CD4-positive, alpha-beta T cell (primary cell): ENCODE data around the gene ASXL1. TPM values are rescaled to one million over a fixed set of nuclear protein-coding genes. Genes with fewer than 3 reads are reported as not detected.

Experiments
- ATAC-seq: fragments of 200-7000 bp; cut with Tn5 transposase; one replicate; pipeline ENCODE4 v1.10.0; 2022; ENCODE audit warnings: mild to moderate bottlenecking; ENCODE audit not compliant: poor library complexity
- CTCF ChIA-PET: fragments of 350-600 bp; sonication (Branson Sonifier 250); formaldehyde crosslinking; loops from one replicate; lab custom pipeline; 2021; ENCODE audit warnings: antibody characterized with exemption, inconsistent platforms; lab: Charles Lee
- POLR2A ChIA-PET: fragments of 350-600 bp; sonication (Branson Sonifier 250); formaldehyde crosslinking; loops from one replicate; lab custom pipeline; 2021; ENCODE audit warnings: antibody characterized with exemption, inconsistent platforms; lab: Charles Lee
- DNase-seq, 14 experiments: peaks; one replicate each; pipeline ENCODE4 v3.0.0-alpha.2; 2013 to 2020; ENCODE audit warnings: mixed read lengths in 2 of 14
- H3K27ac ChIP-seq, 2 donors: one replicate each; pipeline versions ENCODE4 v1.5.1 to v1.7.0; 2013; ENCODE audit warnings: low read length in 2 of 2, low read depth in 1 of 2, mild to moderate bottlenecking in 1 of 2
- H3K27me3 ChIP-seq, 2 experiments: 1 replicate in 1 of 2; 2 replicates in 1 of 2; pipeline versions ENCODE4 v1.6.1 to v1.7.0; 2013; ENCODE audit warnings: low read length in 2 of 2, control low read depth in 1 of 2, mild to moderate bottlenecking in 1 of 2, moderate library complexity in 1 of 2; ENCODE audit not compliant: insufficient read depth in 2 of 2, control insufficient read depth in 1 of 2
- H3K36me3 ChIP-seq: one replicate; pipeline ENCODE4 v1.6.1; 2013; ENCODE audit warnings: low read length, control low read depth; ENCODE audit not compliant: insufficient read depth
- H3K4me1 ChIP-seq: one replicate; pipeline ENCODE4 v1.6.1; 2013; ENCODE audit warnings: low read length, control low read depth; ENCODE audit not compliant: insufficient read depth
- H3K4me3 ChIP-seq: one replicate; pipeline ENCODE4 v1.5.1; 2013; ENCODE audit warnings: mild to moderate bottlenecking, low read length, moderate library complexity
- H3K9me3 ChIP-seq, 2 experiments: 1 replicate in 1 of 2; 2 replicates in 1 of 2; pipeline versions ENCODE4 v1.6.1 to v1.7.0; 2013; ENCODE audit warnings: low read length in 2 of 2, mild to moderate bottlenecking in 2 of 2, control low read depth in 1 of 2, moderate library complexity in 1 of 2; ENCODE audit not compliant: control insufficient read depth in 1 of 2, insufficient read depth in 1 of 2
- H3K27ac Mint-ChIP-seq: one replicate; pipeline ENCODE4 v1.8.0; 2020; ENCODE audit warnings: mixed read lengths
- H3K27me3 Mint-ChIP-seq: one replicate; pipeline ENCODE4 v1.8.0; 2021; ENCODE audit warnings: mixed read lengths
- H3K36me3 Mint-ChIP-seq: one replicate; pipeline ENCODE4 v1.8.0; 2021; ENCODE audit warnings: low read depth, mixed read lengths
- H3K4me1 Mint-ChIP-seq: one replicate; pipeline ENCODE4 v1.8.0; 2021; ENCODE audit warnings: low read depth, mixed read lengths
- H3K4me3 Mint-ChIP-seq: one replicate; pipeline ENCODE4 v1.8.0; 2020; ENCODE audit warnings: mild to moderate bottlenecking, mixed read lengths
- H3K9me3 Mint-ChIP-seq: one replicate; pipeline ENCODE4 v1.8.0; 2020; ENCODE audit warnings: mixed read lengths
- CTCF ChIP-seq: fragments of 200-600 bp; IDR thresholded peaks from one replicate; pipeline ENCODE4 v1.8.0; 2022; ENCODE audit warnings: antibody characterized with exemption, mild to moderate bottlenecking
- intact Hi-C, 2 experiments: fragments of 100-400 bp; cut with DNase I in 1 of 2; cut with micrococcal nuclease in 1 of 2; formaldehyde crosslinking; loops; one replicate each; pipeline versions ENCODE4 v1.15.1 to v1.9.0; 2023 to 2025; cut with DNase I, micrococcal nuclease
- total RNA-seq, 174 experiments: library from RNA in 2 of 174; stranded (reverse) in 2 of 174; gene quantifications; one replicate each; pipeline ENCODE4 v1.2.3 and lab custom pipeline; 2021 to 2026

ASXL1 gene
- total RNA-seq, 2 experiments from 2014 or later, result 213 to 222 TPM

- Mint-ChIP-seq H3K27ac (peak overlapping the region; percentile 4), H3K36me3 (peaks cover 35% of the 10 kb centered on the region), H3K9me3 (no peaks in the 10 kb centered on the region), H3K4me3 (peak overlapping the region; percentile 17), H3K27me3 (no peaks in the 10 kb centered on the region), H3K4me1 (peaks cover 60% of the 10 kb centered on the region)
- ChIA-PET CTCF (no interaction called here), POLR2A (interaction anchor here (2.0 kb wide), 1 partner anchor 11 kb away, joined by 7 read pairs; no protein-coding TSS in a partner anchor)
- intact Hi-C loops, result loop anchor here in 1 of 2 experiments (5.0 kb wide), 1 partner anchor 36 kb away; no protein-coding TSS in a partner anchor
- no peak for DNase-seq
- no peak for TF ChIP-seq CTCF
- no peak overlapping the region for H3K4me3 ChIP-seq
- H3K36me3 ChIP-seq, result no peaks in the 10 kb centered on the region
- no peaks in the 10 kb centered on the region for H3K27me3 ChIP-seq
- H3K27ac ChIP-seq, result no peak overlapping the region
- no peak for ATAC-seq
- peaks cover 14% of the 10 kb centered on the region for H3K4me1 ChIP-seq
- H3K9me3 ChIP-seq, result no peaks in the 10 kb centered on the region
These were observed 60.2 kb downstream of the ASXL1 start for GRCh38 chr20:32418376-32418775.

GRCh38 chr20:32421290-32421689, 63.2 kb downstream of the ASXL1 start:
- Mint-ChIP-seq H3K4me3 (no peak overlapping the region), H3K36me3 (peaks cover 36% of the 10 kb centered on the region), H3K27me3 (no peaks in the 10 kb centered on the region), H3K27ac (no peak overlapping the region), H3K9me3 (no peaks in the 10 kb centered on the region), H3K4me1 (peaks cover 38% of the 10 kb centered on the region)
- H3K27ac ChIP-seq, result no peak overlapping the region
- TF ChIP-seq CTCF, result no peak
- DNase-seq (no peak), ATAC-seq (no peak)
- H3K4me3 ChIP-seq, result no peak overlapping the region
- intact Hi-C loops, result no loop called here
- H3K4me1 ChIP-seq, result peaks cover under 1% of the 10 kb centered on the region
- H3K36me3 ChIP-seq, result no peaks in the 10 kb centered on the region
- no peaks in the 10 kb centered on the region for H3K9me3 ChIP-seq
- H3K27me3 ChIP-seq, result no peaks in the 10 kb centered on the region
- CTCF ChIA-PET, result interaction anchor here (0.7 kb wide), 2 partner anchors 68 to 865 kb away, joined by 3 read pairs; no protein-coding TSS in a partner anchor
- POLR2A ChIA-PET, result interaction anchor here (1.0 kb wide), 1 partner anchor 35 kb away, joined by 4 read pairs; no protein-coding TSS in a partner anchor

- no peak for ATAC-seq
- H3K4me1 ChIP-seq, result no peaks in the 10 kb centered on the region
- peaks cover 17% of the 10 kb centered on the region for H3K4me1 Mint-ChIP-seq
- no peak overlapping the region for H3K27ac ChIP-seq
- no peaks in the 10 kb centered on the region for H3K27me3 Mint-ChIP-seq
- ChIA-PET POLR2A (interaction anchor here (0.5 kb wide), 1 partner anchor 42 kb away, joined by 4 read pairs; no protein-coding TSS in a partner anchor), CTCF (interaction anchor here (0.7 kb wide), 1 partner anchor 77 kb away, joined by 3 read pairs; no protein-coding TSS in a partner anchor)
- H3K27ac Mint-ChIP-seq, result peak overlapping the region; percentile 45
- peaks cover 80% of the 10 kb centered on the region for H3K36me3 Mint-ChIP-seq
- TF ChIP-seq CTCF, result no peak
- no peak for DNase-seq
- peaks cover 62% of the 10 kb centered on the region for H3K36me3 ChIP-seq
- no peak overlapping the region for H3K4me3 ChIP-seq
- no peaks in the 10 kb centered on the region for H3K27me3 ChIP-seq
- intact Hi-C loops, result no loop called here
- H3K9me3 ChIP-seq, result no peaks in the 10 kb centered on the region
- no peaks in the 10 kb centered on the region for H3K9me3 Mint-ChIP-seq
- no peak overlapping the region for H3K4me3 Mint-ChIP-seq
These were observed 69.9 kb downstream of the ASXL1 start for GRCh38 chr20:32427996-32428395.
